ENCODE data around the gene PDAP1. TPM values are rescaled to one million over a fixed set of nuclear protein-coding genes. Genes with fewer than 3 reads are reported as not detected.
A peak's percentile ranks its signal among the peaks of the same experiment; 100 is the strongest.

Gene PDAP1
- total and polyA plus RNA-seq, 4 donors: 11.6 to 83.6 (median 31.5) TPM

- TF ChIP-seq CTCF (IDR thresholded peaks at IDR 0.05; ENCODE audit: low read depth, low read length, missing input control) (no peak), HNF4G (IDR thresholded peaks at IDR 0.05) (no peak), MAX (IDR thresholded peaks at IDR 0.05) (no peak)
Measured at GRCh38 chr7:99383203-99383602, 25.2 kb downstream of the PDAP1 start (continued).

- TF ChIP-seq HNF4A (conservative IDR thresholded peaks at IDR 0.05) (peak; percentile 84 to 92), ZBTB33 (IDR thresholded peaks at IDR 0.05) (no peak), JUND (IDR thresholded peaks at IDR 0.05) (no peak), HNF4G (IDR thresholded peaks at IDR 0.05) (peak; percentile 61), REST (IDR thresholded peaks at IDR 0.05) (no peak), CTCF (IDR thresholded peaks at IDR 0.05; ENCODE audit: low read depth, low read length, missing input control) (no peak), MAX (IDR thresholded peaks at IDR 0.05) (no peak), NR2F2 (IDR thresholded peaks at IDR 0.05) (no peak), RAD21 (IDR thresholded peaks at IDR 0.05) (peak in 1 of 2 donors; percentile 24), RXRA (IDR thresholded peaks at IDR 0.05) (peak; percentile 77 to 90), GABPA (IDR thresholded peaks at IDR 0.05 in 1 of 2, conservative IDR thresholded peaks at IDR 0.05 in 1 of 2) (no peak), SP1 (IDR thresholded peaks at IDR 0.05) (peak; percentile 84), EGR1 (IDR thresholded peaks at IDR 0.05; ENCODE audit: low read depth in 2 of 2) (no peak)
- no peak overlapping the region for H3K4me3 ChIP-seq (ENCODE audit: low read depth in 1 of 3, low read length in 3 of 3)
- 33% methylated on average over 7 of the region's 7 CpGs for WGBS
- no peak overlapping the region for H3K27ac ChIP-seq (ENCODE audit: low read depth in 1 of 2, low read length in 2 of 2)
- peaks cover 13 to 23% (median 18%) of the 10 kb centered on the region in 4 donors for H3K4me1 ChIP-seq (ENCODE audit: control insufficient read depth in 4 of 4, insufficient read depth in 4 of 4, low read length in 3 of 4)
- peak; percentile 60 for DNase-seq (ENCODE audit: low spot score)
- no peaks in the 10 kb centered on the region for H3K27me3 ChIP-seq (ENCODE audit: control insufficient read depth in 4 of 4, insufficient read depth in 4 of 4, low read length in 3 of 4)
- H3K9me3 ChIP-seq (ENCODE audit: control insufficient read depth in 4 of 4, low read length in 3 of 4): no peaks in the 10 kb centered on the region
- H3K9ac ChIP-seq (ENCODE audit: low read depth in 1 of 2, low read length in 2 of 2): no peak overlapping the region
- peaks cover 0 to 5% (median 0%) of the 10 kb centered on the region in 4 donors for H3K36me3 ChIP-seq (ENCODE audit: control insufficient read depth in 4 of 4, insufficient read depth in 3 of 4, low read depth in 1 of 4, low read length in 3 of 4)
Measured at GRCh38 chr7:99381664-99382075, 26.7 kb downstream of the PDAP1 start.

Data from liver (tissue), 9 donors.